Activated naive CD4-positive, alpha-beta T cell treated with Interleukin-2 at 50 U/mL for 16 hours (primary cell): ENCODE data around the gene SNRNP200.
A peak's percentile ranks its signal among the peaks of the same experiment; 100 is the strongest.
"Not testable (repeated sequence)": the region's sequence is repeated elsewhere in the genome, so short reads cannot be mapped to it uniquely, and the experiment has no call there.

Experiments
- DNase-seq: peaks from one replicate; pipeline ENCODE4 v3.0.0-alpha.2; 2020

The SNRNP200 gene

DNA sequence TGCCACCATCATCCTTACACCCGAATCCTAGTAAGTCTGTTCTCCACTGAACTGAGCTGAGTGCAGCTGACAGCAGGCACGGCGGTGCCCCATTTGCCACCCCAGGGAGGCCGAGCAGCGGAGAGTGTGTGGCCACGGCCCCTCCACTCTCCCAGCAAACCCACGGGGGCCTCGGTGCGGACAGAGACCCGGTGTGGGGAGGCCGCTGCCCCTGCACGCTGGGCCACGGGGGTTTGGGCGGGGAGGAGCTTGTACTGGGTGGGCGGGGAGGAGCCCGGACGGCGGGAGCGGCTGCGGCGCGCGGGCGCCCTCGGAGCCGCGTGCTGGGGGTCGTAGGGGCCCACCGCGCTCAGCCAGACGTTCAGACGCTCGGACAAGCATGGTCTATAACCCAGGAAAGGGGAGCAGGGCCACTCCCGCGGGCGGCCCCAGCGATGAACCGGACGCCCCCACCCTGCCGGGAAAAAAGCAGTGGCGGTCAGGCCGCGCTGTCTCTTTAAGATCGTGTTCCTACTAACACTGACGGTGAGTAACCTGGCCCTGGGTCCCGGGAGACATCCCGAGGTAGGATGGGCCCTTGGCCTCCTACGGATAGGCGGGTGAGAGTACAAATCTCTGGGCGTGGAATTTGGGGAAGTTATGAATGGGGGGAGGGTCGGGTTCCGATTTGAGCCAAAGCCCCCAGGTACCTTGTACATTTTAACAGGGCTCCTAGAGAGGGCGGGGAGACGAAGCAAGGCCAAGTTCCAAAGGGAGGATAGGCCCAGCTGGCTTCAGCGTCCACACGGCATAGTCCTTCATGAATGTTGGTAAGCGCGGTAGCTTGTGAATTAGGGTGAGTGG is 19.9 kb upstream of the SNRNP200 start, which contains the start of gene ITPRIPL1:
Gene ITPRIPL1 (plus strand): TSS at position 277 of the 843 bp plus-strand sequence. CDS start 523 bp downstream, at position 800.
- peak; percentile 43 for DNase-seq

GRCh38 chr2:96324721-96325040 is 19.3 kb upstream of the SNRNP200 start:
- DNase-seq: peak; percentile 53

- DNase-seq: no peak
These were observed 18.5 kb upstream of the SNRNP200 start for GRCh38 chr2:96323849-96324248.

- peak; percentile 46 for DNase-seq
These were observed 15.6 kb upstream of the SNRNP200 start for GRCh38 chr2:96320728-96321622.

DNA sequence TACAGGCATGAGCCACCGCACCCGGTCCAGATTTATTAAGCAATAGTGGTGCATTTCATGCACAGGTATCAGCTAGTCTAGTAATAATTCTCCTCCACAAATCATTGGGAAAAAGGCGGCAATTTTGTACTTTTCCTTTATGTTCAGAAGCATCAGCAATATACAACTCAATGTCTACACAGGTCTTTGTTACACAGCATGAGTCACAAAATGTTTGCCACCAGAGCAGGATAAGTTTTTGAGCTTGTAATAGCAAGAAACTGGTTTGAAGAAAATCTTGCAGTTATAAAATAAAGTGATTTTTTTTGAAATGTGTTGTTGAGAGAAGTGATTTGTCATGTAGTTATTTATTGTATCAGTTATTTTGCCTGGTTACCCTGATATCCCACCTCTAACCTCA is 15.0 kb upstream of the SNRNP200 start:
- no peak for DNase-seq

- DNase-seq: no peak
These were observed 14.1 kb upstream of the SNRNP200 start for GRCh38 chr2:96319396-96319795.

GRCh38 chr2:96318723-96319122 is 13.4 kb upstream of the SNRNP200 start:
- no peak for DNase-seq

- no peak for DNase-seq
These were observed 12.2 kb upstream of the SNRNP200 start for GRCh38 chr2:96317584-96317997.

DNA sequence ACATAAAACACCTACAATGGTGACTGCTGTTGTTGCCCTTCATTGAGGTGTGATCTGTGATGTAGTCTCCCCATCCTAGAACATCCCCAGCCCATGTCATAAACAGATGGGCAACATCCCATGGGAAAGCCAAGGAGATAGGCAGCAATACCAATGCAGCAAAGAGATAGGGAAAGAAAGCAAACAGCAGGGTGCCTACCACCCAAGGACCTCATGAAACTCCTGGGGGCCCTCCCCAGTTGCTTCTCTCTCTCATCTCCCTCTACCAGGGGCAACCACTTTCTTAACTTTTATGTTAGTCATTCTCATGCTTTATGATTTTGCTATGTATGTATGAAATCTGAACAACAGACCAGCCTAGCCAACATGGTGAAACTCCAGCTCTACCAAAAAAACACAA is 11.7 kb upstream of the SNRNP200 start:
- no peak for DNase-seq

DNA sequence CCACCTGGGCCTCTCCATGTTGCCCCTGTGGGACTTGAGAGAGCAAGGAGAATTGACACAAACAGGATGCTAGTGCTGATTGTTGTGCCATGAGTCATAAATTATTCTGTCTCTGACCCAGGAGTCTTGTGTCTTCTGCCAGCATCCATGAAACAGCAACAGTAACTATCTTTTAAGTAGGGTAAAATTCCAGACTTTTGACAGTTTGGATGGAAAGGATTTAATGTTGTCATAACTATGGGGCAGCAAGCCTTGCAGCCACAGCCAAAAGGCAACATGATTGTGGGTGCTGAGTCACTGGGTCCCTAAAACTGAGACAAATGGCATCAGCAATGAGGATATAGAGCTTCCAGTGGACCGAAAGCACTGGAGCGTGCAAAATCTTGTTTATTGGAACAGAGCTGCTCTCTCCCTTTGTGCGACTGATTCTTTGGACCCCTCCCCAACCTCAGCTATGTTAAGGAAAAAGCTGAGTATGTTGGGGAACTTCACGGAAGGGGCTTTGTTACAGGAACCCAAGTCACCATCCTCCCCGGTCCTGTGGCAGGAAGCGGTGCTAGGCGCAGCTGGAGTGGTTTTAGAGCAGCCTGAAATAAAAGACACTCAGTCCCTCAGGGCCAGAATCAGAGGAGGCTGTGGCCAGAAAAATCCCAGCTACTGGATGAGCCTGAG is 10.2 kb upstream of the SNRNP200 start:
- peak; percentile 30 for DNase-seq

- DNase-seq: no peak
These were observed 9.7 kb upstream of the SNRNP200 start for GRCh38 chr2:96315005-96315399.

DNA sequence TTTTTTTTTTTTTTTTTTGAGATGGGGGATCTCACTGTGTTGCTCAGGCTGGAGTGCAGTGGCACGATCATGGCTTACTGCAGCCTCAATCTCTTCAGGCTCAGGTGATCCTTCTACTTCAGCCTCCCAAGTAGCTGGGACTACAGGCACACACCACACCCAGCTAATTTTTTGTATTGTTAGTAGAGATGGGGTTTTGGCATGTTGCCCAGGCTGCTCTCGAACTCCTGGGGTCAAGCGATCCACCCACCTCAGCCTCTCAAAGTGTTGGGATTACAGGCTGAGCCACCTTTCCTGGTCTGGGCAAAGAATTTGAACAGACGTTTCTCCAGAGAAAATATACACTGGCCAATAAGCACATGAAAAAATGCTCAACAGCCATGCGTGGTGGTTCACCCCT is 2.9 kb upstream of the SNRNP200 start:
- DNase-seq: no peak

DNA sequence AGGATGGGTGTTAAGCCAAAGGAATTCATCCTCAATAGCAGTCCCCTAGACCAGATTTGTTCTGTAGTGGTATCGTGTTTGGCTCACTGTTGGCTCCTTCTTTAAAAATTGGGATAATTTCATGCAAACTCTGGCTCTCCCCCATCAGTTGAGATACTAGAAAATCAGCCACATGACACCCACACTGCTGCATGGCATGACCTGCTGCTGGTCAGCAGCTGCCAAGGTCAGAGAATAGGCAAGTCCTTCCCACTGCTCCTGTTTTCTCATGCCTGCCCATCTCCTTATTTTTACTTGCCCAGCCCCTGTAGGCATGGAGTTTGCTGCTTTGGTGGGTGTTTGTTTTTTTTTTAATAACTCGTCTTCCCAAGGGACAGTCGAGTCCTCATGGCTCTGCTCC is 1.0 kb upstream of the SNRNP200 start:
- no peak for DNase-seq

GRCh38 chr2:96305979-96306308 is 598 bp upstream of the SNRNP200 start:
- no peak for DNase-seq

DNA sequence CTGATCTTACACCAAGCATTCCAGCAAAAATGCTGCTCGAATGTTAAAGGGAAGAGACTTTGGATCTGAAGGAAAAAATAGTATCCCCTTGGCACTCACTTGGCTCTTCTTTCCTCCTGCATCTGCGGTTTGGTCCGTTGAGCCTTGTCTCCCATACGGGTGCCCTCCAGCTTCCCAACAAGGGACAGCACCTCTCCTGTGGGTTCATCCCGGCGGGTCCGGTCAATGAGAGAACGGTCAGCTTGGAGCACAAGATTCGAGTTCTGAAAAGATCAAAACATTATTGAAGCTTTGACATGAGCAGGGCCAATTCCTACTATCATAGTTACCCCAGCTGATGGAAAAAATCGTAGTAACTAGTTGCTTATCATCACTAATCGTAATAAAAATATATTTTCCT is 740 bp downstream of the SNRNP200 start:
- no peak for DNase-seq

- no peak for DNase-seq
These were observed 3.5 kb downstream of the SNRNP200 start for GRCh38 chr2:96301865-96302264.

DNA sequence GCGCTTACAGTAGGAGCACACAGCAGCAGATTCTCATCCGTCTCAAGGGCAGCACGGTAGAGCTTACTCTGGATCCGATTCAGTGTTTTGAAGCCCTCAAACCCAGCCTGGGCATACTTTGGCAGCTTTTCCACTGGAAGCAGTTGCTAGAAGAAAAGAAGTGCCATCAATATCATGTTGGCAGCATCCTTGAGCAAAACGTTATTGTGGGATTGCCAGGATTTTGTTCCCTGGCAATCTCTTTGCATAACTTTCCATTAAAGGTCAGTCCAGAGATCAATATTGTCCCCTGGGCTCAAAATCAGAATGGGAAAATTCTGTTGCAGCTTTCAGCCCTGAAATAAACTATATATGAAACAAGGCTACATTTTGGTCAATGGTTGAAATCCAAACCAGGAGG is 8.4 kb downstream of the SNRNP200 start:
- DNase-seq: no peak

DNA sequence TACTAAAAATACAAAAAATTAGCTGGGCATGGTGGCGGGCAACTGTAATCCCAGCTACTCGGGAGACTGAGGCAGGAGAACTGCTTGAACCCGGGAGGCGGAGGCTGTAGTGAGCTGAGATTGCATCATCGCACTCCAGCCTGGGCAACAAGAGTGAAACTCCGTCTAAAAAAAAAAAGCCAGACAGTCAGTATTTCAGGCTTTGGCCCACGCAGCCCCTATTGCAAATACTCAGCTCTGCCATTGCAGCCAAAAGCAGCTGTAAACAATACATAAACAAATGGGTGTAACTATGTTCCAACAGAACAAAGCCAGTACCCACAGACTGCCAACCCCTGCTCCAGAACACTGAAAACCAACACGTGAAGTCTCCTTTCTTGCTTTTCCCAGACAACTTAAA is 11.1 kb downstream of the SNRNP200 start:
- DNase-seq: not testable (repeated sequence)

GRCh38 chr2:96291751-96292150 is 13.6 kb downstream of the SNRNP200 start:
- no peak for DNase-seq

DNA sequence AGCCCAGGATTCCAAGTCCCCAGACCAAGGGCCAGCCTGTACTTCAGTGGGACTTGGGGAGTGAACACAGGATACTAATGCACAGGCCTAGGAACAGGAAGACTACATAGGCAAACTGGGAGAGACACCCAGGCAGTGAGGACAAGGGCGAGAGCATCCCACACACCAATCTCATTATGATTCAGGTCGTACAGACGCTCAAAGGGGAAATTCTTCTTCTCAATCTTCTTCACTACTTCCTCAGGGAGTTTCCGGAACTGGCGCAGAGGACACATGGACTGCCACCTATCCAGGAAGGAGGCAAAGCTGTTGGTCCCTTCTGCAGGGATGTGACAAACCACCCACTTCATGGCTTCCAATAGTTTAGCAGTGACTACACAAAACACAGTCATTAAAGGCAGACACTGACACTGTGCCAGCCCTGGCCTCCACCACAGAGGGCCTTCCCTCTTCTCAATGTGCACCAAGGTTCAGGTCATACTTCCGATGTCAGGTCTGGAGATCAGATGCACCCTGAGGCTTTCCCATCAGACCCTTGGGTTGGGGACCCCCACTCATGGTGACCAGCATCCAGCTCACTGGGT is 18.0 kb downstream of the SNRNP200 start:
- no peak for DNase-seq

GRCh38 chr2:96276787-96277499 is 28.4 kb downstream of the SNRNP200 start:
- no peak for DNase-seq

DNA sequence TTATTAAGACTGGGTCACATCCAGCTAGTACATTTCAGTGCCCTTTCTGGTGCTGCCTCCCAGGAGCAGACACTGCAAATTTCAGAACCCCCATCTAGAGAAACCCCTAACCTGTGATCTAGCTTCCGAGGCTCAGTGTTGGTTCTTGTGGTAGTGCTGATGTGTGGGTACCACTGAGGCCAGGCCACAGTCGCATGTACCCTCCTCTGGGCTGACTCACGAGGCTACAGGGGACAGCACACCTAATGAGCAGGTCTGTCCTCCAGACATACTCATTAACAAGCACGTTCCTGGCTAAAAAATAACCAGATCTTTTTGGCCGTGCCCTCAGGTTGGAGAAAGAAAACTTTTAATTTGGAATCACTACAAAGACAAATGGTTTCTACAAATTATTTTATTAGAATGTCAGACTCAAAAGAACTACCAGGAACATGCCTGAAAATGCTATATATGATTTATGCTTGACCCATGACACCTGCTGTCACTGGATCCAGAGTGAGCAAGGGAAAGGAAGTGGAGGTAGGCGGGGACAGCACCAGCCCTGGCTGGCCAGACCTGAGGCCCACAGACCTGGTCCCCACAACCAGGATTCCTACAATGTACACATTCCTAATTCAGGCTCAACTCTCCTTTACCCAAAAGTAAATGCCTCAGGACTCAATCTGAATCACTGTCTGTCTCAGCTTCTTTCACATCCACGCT is 30.8 kb downstream of the SNRNP200 start:
- DNase-seq: no peak
